RWPE2 (cell line): ENCODE measurements around the gene ADAMTS16.
A peak's percentile ranks its signal among the peaks of the same experiment; 100 is the strongest.

Experiments used
- ATAC-seq: fragments of 200-7000 bp; cut with Tn5 transposase; 3 replicates; pipeline ENCODE4 v1.9.1; 2021; ENCODE audit warnings: low read depth
- DNase-seq: peaks from one replicate; pipeline ENCODE4 v3.0.0-alpha.2; 2020; ENCODE audit warnings: low spot score
- H3K27ac ChIP-seq: fragments of 450-650 bp; 2 replicates; pipeline ENCODE4 v1.5.1; 2017; ENCODE audit warnings: mild to moderate bottlenecking; ENCODE audit not compliant: poor library complexity, severe bottlenecking
- H3K27me3 ChIP-seq: fragments of 250-450 bp; sonication (Bioruptor Pico); 2 replicates; pipeline ENCODE4 v1.5.1; 2021; ENCODE audit warnings: mild to moderate bottlenecking, moderate library complexity; ENCODE audit not compliant: insufficient read depth, poor library complexity, severe bottlenecking
- H3K36me3 ChIP-seq: fragments of 250-450 bp; sonication (Bioruptor Pico); 2 replicates; pipeline ENCODE4 v1.5.1; 2020; ENCODE audit warnings: low read depth, mild to moderate bottlenecking, moderate library complexity
- H3K4me1 ChIP-seq: fragments of 250-450 bp; sonication (Bioruptor Pico); 2 replicates; pipeline ENCODE4 v1.5.1; 2021; ENCODE audit warnings: mild to moderate bottlenecking, moderate library complexity; ENCODE audit not compliant: insufficient read depth, poor library complexity, severe bottlenecking
- H3K4me3 ChIP-seq: fragments of 250-450 bp; sonication (Bioruptor Pico); 2 replicates; pipeline ENCODE4 v1.5.1; 2021; ENCODE audit warnings: mild to moderate bottlenecking, moderate library complexity; ENCODE audit not compliant: severe bottlenecking
- H3K9me3 ChIP-seq: fragments of 250-450 bp; sonication (Bioruptor Pico); 2 replicates; pipeline ENCODE4 v1.5.1; 2021; ENCODE audit warnings: mild to moderate bottlenecking, moderate library complexity; ENCODE audit not compliant: severe bottlenecking
- TF ChIP-seq, protein P1 (sequence below): fragments of 450-650 bp; IDR thresholded peaks from one replicate; pipeline ENCODE4 v1.5.1; 2017; ENCODE audit warnings: mild to moderate bottlenecking, moderate library complexity; ENCODE audit not compliant: poor library complexity, severe bottlenecking

Gene ADAMTS16

DNA sequence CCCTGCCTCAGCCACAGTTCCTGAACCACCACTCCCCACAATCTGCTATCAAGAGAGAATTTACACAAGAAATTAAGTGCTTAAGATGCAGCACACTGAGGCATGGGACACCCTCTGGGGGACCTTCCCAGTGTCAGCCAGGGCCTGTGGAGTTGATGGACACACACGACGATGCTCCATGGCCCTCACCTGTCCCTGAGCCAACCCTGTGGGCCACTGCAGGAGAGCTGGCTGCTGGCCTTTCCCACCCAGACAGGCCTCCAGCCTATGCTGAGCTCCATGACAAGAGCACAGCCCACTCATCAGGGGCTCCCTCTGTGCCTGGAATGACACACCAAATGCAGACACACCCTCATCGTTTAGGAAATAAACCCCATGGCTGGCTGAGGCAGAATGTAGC lies 124.6 kb downstream of the ADAMTS16 start:
- TF ChIP-seq, protein P1, sequence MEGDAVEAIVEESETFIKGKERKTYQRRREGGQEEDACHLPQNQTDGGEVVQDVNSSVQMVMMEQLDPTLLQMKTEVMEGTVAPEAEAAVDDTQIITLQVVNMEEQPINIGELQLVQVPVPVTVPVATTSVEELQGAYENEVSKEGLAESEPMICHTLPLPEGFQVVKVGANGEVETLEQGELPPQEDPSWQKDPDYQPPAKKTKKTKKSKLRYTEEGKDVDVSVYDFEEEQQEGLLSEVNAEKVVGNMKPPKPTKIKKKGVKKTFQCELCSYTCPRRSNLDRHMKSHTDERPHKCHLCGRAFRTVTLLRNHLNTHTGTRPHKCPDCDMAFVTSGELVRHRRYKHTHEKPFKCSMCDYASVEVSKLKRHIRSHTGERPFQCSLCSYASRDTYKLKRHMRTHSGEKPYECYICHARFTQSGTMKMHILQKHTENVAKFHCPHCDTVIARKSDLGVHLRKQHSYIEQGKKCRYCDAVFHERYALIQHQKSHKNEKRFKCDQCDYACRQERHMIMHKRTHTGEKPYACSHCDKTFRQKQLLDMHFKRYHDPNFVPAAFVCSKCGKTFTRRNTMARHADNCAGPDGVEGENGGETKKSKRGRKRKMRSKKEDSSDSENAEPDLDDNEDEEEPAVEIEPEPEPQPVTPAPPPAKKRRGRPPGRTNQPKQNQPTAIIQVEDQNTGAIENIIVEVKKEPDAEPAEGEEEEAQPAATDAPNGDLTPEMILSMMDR, result no peak
- Histone ChIP-seq H3K27me3 (no peaks in the 10 kb centered on the region), H3K4me3 (no peak overlapping the region), H3K9me3 (no peaks in the 10 kb centered on the region), H3K4me1 (no peaks in the 10 kb centered on the region), H3K36me3 (no peaks in the 10 kb centered on the region), H3K27ac (no peak overlapping the region)
- no peak for DNase-seq
- no peak for ATAC-seq

DNA sequence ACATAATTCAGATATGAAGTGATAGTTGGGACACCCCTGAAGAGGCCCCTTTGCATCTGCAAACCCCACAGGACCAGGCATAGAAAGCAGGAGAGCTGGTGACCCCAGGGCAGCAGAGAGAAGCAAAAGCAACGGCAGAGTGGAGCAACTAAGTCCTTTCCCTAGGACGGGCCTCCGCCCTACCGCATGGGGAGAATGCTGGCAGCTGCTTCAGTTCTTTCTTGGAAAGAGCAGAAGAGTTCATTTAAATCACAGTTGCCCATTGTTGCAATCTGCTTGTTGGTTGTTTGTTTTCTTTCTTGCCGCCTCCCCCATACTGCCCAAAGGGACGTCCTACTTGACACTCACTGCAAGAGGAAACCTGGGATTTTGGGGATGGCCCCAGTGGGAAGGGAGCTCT lies 126.2 kb downstream of the ADAMTS16 start:
- Histone ChIP-seq H3K9me3 (no peaks in the 10 kb centered on the region), H3K4me1 (peaks cover 5% of the 10 kb centered on the region), H3K27me3 (no peaks in the 10 kb centered on the region), H3K27ac (no peak overlapping the region), H3K36me3 (no peaks in the 10 kb centered on the region), H3K4me3 (no peak overlapping the region)
- TF ChIP-seq, protein P1, result no peak
- ATAC-seq (no peak), DNase-seq (no peak)

DNA sequence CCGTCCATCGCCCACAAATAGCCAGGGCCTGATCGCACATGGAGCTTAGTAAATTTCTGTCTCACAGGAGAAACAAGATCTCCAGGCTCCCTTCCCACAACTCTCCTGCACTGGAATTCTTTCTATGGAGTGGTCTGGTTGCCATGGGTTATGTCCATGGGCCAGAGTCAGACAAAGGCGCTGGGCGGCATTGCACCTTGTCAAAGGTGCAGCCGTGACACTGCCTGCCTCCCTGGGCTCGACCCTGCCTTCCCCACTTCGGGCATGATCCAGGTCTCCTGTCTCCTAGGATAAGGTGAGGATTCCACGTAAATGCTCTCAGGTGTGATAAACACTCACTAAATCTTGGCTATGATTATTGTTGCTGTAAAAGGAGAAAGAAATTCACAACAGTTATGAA lies 130.0 kb downstream of the ADAMTS16 start:
- TF ChIP-seq, protein P1, result no peak
- Histone ChIP-seq H3K27ac (no peak overlapping the region), H3K27me3 (no peaks in the 10 kb centered on the region), H3K36me3 (no peaks in the 10 kb centered on the region), H3K9me3 (no peaks in the 10 kb centered on the region), H3K4me3 (no peak overlapping the region), H3K4me1 (peaks cover 18% of the 10 kb centered on the region)
- no peak for ATAC-seq
- DNase-seq, result no peak

DNA sequence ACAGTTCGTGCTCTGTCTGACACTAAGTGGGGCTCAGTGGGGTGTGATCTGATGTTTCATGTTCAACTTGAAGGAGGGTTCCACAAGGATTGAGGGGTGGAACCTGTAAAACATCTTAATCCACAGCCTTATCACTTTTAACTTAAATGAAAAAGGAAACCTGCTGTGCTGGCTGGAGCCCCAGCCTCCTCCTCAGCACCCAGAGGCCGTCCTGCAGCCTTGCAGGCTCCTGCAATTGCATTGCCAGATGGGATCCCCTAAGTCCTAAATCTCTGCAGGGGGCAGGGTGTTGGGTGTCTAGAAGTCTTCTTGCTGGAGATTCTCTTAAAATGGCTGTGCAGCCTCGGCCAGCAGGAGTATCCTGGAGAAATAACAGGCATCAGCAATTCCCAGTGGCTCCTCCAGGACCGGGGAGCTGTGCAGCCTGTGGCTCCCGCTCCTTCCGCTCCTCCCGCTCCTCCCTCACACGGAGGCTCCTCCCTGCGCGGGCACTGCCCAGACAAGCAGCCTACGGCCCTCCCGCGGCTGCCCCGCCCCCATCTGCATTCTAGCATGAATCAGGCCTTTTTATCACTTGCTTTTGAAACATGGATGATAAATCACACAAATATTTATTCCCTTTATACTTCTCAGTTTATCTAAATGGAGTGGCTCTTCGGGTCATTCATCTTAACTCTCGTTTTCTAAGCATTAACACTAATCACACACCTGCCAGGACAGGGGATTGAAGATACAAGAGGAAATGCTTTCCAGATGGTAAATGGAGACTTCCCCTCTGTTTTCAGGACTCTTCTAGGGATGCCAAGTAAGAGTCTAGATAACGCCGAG lies 131.0 kb downstream of the ADAMTS16 start:
- Histone ChIP-seq H3K27ac (peak overlapping the region; percentile 87), H3K4me1 (peaks cover 18% of the 10 kb centered on the region), H3K36me3 (no peaks in the 10 kb centered on the region), H3K27me3 (no peaks in the 10 kb centered on the region), H3K9me3 (no peaks in the 10 kb centered on the region), H3K4me3 (peak overlapping the region; percentile 1)
- peak; percentile 99 for ATAC-seq
- DNase-seq, result peak; percentile 99
- TF ChIP-seq, protein P1, result peak; percentile 25

DNA sequence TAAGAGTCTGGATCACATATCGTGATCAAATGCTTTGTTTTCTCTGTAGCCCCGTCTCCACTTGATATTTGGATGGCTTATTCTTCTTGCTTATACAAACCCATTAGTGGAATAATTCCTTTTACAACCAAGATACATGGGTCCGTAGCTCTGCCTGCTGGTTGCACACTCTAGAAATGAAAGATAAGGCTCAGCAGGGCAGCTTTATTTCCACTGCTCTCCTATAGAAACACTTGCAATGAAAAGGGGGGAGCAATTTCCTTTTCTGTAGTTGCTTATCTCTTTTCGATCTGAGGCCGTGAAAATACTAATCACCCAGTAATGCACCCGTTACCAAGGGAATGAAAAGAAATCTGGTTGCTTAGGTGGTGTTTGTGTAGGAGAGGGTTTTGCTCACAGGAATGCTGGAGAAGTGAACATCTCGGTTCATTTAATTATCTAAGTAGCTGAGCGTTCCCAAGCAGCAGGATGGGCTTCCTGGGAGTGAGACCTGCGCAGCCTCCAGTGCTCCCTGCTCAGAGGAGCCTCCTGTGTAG lies 131.7 kb downstream of the ADAMTS16 start:
- no peak for DNase-seq
- H3K36me3 ChIP-seq, result no peaks in the 10 kb centered on the region
- TF ChIP-seq, protein P1, result no peak
- H3K4me1 ChIP-seq, result peaks cover 18% of the 10 kb centered on the region
- no peaks in the 10 kb centered on the region for H3K9me3 ChIP-seq
- H3K4me3 ChIP-seq, result peak overlapping the region; percentile 1
- H3K27me3 ChIP-seq, result no peaks in the 10 kb centered on the region
- peak overlapping the region; percentile 87 for H3K27ac ChIP-seq
- peak; percentile 36 for ATAC-seq
